Activated CD4-positive, alpha-beta T cell treated with anti-CD3 and anti-CD28 coated beads for 1 hour (primary cell): ENCODE results near the gene CLCN7.

ENCODE experiments used
- DNase-seq: peaks from one replicate; pipeline ENCODE4 v3.0.0-alpha.2; 2020

CLCN7 gene

DNA sequence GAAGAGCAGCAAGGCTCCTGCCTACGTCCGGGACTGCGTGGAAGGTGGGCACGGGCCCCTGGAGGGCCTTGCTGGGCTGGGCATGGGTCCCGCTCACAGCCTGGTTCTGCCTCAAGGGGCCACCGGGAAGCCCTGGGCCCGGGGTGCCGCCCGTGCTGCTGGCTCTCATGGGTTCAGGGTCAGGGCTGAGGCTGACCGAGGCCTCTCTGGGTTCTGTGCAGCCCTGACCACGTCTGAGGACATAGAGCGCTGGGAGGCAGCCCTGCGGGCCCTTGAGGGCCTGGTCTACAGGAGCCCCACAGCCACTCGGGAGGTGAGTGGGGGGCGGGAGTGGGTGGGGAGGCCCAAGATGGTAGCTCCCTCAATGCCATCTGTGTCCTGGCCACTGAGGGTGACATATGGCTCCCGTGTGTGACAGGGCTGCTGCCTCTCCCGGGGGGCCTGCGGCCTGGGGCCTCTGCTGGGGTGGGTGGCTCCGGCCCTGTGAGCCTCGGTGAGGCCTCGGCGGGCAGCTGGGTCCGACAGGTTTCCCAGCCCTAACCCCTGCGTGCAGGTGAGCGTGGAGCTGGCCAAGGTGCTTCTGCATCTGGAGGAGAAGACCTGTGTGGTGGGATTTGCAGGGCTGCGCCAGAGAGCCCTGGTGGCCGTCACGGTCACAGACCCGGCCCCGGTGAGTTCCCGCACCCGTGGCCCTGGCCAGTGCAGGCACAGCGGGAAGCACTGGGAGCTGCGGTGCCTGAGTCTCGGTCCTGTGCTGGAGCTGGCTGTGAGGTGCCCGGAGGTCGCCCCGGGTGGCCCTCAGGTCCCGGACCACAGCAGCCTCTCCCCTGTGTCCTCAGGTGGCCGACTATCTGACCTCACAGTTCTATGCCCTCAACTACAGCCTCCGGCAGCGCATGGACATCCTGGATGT lies 27.5 kb upstream of the CLCN7 start:
- DNase-seq = no peak

DNA sequence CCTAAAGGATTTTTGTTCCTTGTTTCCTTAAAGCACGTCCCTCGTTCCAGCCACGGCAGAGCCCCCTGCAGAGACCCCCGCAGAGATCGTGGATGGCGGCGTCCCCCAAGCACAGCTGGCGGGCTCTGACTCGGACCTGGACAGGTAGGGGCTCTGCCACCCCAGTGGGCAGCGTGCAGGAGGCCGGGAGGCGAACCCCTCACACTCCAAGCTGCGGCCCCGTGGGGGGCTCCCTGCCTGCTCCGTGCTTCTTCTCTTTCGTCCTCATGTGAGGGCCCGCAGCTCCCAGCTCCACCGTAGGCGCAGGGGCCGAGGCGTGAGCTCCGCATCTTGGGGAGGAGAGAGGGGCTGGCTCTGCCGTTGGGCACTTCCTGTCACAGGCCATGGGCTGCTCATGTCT lies 26.8 kb upstream of the CLCN7 start:
- no peak for DNase-seq

DNA sequence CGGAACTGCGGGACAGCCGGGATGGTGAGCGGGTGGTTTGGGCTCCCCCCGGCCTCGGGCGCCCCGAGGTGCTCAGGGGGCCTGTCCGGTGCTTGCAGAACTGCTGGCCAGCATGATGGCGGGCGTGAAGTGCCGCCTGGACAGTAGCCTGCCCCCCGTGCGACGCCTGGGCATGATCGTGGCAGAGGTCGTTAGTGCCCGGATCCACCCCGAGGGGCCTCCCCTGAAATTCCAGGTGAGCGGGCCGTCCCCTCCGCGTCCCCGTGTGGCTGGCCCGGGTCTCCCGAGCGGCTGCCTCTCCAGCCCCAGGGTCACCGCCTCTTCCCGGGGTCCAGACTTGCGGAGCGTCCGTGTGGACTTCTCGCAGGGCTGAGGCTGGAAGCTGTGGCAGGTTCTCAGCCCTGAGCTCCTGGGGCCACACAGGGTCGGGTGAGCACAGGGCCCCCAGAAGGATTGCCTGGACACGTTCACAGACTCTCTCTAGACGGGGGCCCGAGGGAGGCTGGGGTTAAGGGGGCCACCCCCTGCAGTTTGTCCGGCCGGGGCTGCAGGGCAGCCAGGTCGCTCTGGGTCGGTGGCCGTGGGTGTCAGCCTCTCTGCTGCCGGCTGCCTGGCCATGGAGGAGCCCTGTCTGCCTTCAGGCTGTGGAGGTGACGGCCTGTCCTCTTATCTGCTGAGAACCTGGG lies 25.8 kb upstream of the CLCN7 start:
- no peak for DNase-seq

DNA sequence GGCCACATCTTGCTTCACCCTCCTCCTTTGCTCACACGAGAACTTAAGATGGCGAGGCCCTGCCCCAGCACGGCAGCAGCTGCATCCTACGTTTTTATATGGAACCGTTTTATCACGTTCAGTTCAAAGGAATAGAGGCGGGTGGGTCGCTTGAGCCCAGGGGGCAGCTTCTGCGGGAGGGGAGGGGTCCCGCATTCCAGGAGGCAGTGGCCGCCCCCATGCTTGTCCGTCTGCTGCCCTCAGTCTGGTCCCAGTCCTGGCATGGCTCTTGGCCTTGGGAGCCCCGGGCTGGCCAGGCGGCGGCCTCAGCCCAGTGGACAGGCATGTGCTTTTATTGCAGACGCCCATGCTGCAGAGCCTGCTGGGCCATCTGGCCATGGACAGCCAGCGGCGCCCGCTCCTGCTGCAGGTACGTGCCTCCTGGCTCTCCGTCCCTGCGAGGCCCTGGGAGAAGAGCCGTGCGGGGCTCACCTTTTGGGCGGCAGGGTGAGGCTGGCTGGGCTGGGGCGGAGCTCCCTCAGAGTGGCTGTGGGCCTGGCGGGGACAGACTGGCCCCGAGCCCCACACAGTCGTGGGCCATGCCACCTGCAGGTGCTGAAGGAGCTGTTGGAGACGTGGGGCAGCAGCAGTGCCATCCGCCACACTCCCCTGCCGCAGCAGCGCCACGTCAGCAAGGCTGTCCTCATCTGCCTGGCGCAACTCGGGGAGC lies 25.1 kb upstream of the CLCN7 start:
- DNase-seq = no peak

DNA sequence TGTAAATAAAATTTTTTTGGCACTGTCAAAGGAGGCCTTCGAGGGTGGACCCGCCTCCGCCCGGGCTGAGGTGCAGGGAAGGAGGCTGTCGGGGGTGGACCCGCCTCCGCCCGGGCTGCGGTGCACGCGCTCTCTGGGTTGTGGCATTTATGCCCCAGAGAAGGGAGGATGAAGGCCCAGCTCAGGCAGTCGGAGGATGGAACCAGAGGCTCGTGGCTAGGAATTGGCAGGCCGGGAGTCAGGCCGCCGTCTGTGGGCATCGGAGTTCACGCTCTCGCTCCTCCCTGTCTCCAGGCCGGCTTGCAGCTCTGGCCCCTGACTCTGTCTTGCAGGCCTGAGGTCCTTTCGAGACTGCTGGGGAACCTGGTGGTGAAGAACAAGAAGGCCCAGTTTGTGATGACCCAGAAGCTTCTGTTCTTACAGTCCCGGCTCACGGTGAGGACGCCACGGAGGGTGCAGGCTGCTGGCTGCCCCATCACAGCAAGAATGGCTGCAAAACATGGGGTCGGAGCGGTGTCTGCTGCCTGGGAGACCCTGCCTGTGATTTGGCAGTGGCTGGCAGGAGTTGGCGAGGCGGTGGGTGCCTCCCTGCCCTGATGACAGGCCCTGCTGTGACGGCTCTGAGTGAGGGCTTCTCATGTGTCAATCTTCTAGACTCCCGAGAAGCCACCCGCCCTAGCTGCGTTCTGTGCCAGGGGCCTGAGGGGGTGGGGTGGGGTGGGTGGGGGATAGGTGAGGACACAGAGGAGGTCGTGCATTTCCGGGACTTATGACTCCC lies 24.3 kb upstream of the CLCN7 start:
- DNase-seq = no peak

DNA sequence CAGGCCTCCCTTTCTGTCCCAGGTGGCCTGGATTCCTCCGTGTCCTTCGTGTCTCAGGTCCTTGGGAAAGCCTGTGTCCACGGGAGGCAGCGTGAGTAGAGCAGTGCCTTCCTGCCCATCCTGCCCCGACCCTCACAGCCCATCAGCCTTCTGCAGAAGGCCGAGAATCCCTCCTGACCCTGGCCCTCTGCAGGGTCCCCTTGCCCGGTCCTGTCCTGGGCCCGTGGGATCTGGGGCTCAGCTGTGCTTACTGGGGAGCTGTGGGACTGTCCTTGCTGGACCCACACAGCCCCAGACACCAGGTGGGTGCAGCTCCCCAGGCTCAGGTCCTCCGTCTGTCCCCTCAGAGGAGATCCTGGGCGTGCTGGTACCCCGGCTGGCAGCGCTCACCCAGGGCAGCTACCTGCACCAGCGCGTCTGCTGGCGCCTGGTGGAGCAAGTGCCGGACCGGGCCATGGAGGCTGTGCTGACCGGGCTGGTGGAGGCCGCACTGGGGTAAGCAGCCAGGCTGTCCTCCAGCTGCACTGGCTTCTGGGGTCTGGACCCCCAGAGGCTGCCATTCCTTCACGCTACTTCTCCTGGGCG lies 22.3 kb upstream of the CLCN7 start:
- no peak for DNase-seq

DNA sequence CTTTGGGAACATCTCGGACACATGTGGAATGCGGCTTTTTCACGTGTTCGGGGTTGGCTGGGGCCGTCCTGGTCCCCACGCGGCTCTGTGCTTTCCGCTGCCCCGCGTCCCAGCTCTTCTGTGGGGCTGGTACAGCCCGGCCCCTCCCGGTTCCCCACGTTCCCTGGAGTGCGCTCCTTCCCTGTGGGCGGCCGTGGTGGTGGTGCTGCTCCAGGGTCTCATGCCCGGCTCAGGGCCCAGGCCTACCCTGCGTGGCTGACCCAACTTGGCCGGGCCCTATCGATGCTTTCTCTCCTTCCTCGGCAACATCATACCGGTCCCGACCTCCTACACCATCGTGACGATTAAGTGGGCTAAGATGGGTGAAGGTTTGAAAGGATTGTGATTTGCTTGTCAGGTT lies 21.6 kb upstream of the CLCN7 start:
- no peak for DNase-seq

DNA sequence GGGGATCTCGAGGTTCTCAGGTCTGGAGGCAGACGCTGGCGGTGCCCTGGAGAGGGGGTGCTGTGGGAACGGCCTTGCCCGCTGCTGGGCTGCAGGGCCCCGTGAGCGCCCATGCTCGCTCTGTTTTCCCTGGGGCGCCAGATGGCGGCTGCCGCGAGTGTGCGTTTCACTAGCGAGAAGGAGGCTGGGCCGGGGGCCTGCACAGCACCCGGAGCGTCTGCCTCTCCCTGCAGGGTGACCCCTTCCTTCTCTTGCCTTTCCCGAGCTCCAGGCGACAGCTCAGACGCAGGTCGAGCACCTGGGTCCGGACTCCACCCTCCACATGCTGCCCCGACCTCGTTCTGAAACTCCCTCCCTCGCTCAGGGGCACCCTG lies 21.0 kb upstream of the CLCN7 start:
- no peak for DNase-seq

DNA sequence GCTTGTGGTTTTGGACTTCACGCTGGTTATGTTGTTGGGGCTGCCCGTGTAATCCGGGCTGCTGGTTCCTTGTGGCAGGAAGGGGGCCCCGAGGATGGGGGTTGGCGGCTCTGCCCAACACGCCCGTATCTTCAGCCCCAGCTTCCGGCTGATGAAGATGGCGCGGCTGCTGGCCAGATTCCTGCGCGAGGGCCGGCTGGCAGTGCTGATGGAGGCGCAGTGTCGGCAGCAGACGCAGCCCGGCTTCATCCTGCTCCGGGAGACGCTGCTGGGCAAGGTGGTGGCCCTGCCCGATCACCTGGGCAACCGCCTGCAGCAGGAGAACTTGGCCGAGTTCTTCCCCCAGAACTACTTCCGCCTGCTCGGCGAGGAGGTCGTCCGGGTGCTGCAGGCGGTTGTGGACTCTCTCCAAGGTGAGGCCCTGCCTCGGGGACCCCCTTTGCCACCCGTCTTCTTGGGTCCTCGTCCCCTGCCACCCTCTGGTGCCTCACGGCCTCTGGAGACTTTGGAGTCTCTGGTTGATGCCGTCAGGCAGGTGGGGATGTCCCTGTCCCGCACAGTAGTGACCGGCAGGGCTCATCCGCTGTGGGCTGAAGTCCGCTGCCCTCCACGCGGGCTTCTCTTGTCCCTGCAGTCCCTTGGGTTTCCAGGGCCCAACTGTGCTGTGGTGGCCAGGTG lies 20.5 kb upstream of the CLCN7 start:
- DNase-seq = no peak

DNA sequence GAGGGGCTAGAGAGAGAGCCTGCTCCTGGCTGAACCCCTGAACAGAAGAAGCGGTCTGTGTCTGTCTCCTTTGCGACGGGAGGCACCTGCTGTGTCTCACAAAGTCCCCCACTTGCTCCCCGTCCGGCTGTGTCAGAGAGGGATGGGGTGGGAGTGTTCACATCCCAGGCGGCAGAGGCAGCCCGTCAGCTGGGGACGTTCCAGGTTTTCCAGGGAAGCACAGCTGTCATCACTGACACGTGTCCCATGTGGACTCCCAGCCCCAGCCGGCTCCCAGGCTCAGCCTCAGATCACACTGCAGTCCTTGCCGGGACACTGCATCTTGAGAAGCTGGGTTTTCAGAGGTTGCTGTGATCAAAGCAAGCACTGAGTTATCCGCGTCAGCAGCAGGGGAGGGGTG lies 19.9 kb upstream of the CLCN7 start:
- no peak for DNase-seq

DNA sequence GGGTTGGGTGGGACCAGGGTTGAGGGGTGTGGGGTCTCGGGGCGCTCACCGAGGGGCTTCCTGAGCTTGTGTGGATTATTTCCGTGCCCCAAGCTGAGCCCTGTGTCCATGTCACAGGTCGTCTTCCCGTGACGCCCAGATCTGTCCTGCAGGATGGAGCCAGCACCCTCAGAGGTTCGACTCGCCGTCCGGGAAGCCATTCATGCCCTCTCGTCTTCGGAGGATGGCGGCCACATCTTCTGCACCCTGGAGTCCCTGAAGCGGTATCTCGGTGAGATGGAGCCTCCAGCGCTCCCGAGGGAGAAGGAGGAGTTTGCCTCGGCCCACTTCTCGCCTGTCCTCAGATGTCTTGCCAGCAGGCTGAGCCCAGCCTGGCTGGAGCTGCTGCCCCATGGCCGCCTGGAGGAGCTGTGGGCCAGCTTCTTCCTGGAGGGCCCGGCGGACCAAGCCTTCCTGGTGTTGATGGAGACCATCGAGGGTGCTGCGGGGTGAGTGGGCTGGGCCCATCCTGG lies 19.4 kb upstream of the CLCN7 start:
- DNase-seq = no peak

DNA sequence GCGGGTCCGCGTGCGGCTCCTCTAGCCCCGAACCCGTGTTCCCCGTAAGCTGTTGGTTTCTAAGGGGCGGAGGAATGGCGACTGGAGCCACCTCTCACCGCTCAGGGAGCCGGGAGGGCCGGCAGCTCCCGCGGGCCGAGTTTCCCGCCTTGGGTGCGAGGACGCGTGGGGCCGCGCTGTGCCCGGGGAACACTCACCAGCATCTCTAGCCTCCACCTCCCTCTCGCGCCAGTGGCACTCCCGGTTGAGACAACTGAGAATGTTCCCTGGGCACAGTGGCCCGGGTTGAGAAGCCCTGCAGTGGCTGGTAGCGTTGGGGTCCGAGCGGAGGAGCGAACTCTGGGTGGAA lies 18.9 kb upstream of the CLCN7 start:
- no peak for DNase-seq

DNA sequence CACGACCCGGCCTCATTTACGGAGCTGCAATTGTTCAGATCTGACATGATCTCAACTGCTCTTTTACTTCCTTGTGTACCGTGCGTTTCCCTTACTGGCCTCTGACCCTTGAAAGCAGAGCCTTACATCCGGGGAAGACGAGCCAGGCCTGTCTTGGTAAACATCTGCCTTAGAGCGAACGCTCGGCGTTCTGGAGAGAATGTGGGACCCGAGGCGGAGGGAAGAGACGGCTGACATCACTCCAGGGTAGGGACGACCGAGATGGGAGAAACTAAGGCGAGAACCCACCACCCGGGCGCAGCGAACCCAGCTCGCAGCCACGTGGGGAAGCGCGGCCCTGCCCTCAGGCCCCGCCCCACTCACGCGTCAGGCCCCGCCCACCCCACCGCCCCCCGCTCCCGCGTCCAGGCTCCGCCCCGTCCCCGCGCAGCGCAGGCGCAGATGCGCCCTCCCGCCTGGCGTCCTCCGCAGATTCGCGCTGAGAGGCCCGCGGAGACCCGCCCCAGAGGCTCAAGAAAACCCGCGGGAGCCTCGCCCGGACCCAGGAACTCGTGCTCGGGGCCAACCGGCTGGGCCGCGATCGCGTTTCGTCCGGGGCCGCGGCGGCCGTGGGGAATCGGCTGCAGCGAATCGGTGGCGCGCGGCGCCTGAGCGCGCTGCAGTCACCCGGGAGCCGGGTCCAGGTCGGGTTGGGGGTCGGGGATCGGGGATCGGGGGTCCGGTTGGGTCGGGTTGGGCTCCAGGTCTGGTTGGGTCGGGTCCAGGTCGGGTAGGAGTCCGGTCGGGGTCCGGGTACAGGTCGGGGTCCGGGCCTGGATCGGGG lies 18.3 kb upstream of the CLCN7 start, which contains the start of gene TELO2:
TELO2 (plus strand) TSS at position 438 of the 823 bp plus-strand sequence. CDS start 922 bp downstream, outside the sequence.
- DNase-seq = peak; percentile 76

DNA sequence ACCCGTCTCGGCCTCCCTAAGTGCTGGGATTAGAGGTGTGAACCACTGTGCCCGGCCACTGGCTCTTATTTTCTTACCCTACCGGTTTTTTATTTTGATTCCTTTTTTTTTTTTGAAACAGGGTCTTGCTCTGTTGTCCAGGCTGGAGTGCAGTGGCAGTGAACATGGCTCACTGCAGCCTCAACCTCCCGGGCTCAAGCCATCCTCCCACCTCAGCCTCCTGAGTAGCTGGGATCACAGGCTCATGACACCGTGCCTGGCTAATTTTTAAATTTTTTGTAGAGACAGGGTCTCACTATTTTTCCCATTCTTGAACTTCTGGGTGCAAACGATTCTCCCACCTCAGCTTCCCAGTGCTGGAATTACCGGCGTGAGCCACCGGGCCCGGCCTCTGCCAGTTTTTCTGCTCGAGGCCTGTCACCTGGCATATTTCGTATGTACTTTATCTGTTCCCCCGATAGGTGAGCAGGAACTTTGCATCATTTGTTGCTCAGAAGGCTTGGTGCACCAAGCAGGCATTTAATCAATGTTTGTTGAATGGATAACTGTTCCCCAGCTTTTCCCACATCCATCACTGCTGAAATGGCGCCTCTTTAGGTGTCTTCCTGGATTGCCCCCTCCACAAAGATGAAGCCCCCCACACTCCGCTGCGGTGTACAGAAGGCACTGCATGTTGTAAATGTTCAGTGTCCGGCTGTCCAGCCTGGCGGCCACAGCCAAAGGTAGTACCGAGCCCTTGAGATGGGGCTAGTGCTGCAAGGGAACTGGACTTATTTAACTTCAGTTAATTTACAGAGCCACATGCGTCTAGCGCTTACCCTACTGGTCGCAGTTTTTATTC lies 17.5 kb upstream of the CLCN7 start:
- no peak for DNase-seq

DNA sequence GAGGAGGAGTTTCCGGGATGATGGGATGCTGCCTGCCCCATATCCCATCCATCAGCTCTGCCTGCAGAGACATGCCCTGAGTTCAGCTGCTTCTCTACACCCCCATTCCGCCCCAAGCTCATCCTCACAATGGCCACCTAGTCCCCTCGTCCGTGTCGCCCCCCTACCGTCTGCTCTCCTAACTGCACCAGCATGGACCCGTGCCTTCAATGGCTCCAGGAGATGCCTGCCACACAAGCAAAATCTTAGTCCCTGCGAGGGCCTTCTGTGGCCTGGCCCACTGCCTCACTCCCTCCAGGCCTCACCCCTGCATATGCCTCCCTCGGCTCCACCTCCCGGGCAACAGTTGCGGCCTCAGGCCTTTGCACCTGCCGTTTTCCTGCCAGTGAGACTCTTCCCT lies 16.5 kb upstream of the CLCN7 start:
- no peak for DNase-seq

DNA sequence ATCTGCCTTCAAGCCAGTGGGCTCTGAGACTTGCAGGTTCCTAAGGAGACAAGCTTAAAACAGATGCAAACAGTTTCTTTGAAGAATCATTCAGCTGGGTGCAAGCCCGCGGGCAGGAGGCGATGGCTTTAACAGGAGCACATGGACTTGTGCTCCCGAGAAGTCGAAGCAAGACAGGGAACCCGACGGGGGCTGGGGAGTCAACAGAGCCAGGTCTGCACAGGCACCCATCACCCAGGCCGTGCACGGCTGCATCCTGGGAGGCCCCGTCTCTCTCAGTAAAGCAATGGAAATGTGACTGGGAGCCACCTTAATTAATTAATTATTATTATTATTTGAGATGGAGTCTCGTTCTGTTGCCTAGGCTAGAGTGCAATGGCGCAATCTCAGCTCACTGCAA lies 14.2 kb upstream of the CLCN7 start:
- DNase-seq = no peak

DNA sequence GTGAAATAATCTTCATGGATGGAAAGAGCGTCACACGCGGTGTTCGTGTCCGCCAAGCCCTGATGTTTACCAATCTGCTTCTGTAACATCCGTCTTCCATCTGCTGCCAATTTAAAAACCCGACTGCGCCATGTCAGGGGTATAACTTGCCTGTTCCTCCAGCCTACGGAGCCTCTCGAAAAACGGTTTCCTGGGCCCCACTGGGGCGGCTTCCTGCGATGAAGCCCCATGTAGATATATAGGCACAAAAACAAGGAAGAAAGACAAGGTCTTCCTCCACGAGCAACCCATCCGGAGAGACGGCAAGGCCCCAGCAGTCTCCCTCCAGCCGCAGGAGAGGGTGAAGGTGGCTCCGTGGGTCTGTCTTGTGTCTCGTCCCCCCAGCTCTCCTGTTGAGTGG lies 13.8 kb upstream of the CLCN7 start, which contains the start of gene PTX4:
PTX4 (minus strand) TSS at position 326 of the 400 bp plus-strand sequence; CDS start at position 291, 35 bp downstream.
- no peak for DNase-seq

DNA sequence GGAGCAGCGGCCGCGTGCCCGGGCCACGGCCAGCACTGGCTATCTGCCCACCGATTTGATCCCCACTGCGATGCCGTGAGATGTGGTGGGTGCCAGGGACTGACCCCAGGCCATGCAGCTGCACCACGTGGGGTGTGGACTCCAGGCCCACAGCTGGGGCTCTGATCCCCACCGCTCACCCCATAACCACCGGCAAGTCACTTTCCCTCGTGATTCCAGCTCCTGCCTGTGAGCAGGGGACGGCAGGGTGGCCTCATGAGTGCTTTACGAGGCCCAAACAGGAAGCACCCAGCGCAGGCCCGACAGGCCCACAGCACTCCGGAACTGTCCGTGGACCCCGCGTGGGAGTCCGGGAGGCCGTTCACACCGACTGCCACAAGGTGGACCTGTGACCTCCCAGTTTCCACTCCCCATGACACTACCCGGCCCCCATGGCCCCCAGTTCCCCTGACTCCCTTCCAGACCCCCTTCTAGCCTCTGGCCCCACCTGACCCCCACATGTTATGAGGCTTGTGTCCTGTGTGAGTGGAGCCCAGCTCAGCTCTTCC lies 13.3 kb upstream of the CLCN7 start:
- DNase-seq = no peak

DNA sequence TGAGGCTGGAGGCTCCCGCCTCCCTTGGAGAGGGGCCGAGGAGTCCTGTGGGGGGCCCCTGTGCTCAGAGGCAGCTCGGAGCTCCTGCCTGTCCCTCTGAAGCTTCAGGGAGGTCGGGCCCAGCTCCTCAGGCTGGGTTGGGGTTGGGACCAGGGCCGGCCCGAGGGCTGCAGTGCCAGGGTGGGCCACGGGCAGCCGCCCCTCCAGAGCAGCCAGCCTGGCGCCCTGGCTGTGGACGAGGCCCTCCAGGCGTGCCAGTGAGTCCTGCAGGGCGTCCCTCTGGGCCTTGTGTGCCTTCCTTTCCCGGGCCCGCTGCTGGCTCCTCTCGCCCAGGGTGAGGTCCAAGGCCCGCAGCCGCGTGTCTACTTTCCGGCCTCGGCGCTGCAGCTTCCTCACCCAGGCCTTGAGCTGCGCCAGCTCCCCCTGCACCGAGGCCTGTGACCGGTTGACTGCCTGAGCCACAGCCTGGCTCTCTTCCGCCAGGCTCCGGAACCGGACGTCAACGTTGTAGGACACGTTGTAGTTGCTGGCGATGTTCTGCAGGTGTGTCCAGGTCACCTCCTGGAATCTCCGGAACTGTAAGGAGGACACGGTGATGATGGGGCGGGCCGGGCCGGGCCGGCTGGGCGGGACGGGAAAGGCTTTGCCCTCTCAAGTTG lies 12.7 kb upstream of the CLCN7 start:
- no peak for DNase-seq
